Dermis lymphatic vessel endothelial cell (primary cell): ENCODE data around the gene RMI2. TPM values are rescaled to one million over a fixed set of nuclear protein-coding genes. Genes with fewer than 3 reads are reported as not detected.

Source experiments
- total RNA-seq: library from RNA; depleted of rRNA; stranded (reverse); fragments of >200 nt; gene quantifications from 2 replicates; pipeline ENCODE4 v1.2.1, GENCODE V29; 2014

The RMI2 gene
- 1.5 and 2.0 TPM in 2 replicates for total RNA-seq

GRCh38 chr16:11345040-11345862, at the start of gene RMI2:
Gene RMI2, plus strand, starts transcription at chr16:11345459. Its CDS starts 13 bp downstream, at chr16:11345472.

Other genes with a start within 250 kb of the RMI2 start
- gene SOCS1, start 89.3 kb upstream of the RMI2 start, total RNA-seq, result 0.17 and 2.0 TPM in 2 replicates
- gene TNP2, start 76.1 kb upstream of the RMI2 start, total RNA-seq, result not detected in 2 replicates
- not detected in 2 replicates for gene PRM3, start 71.8 kb upstream of the RMI2 start, total RNA-seq
- gene PRM2, start 69.0 kb upstream of the RMI2 start, total RNA-seq, result not detected in 2 replicates
- gene PRM1, start 64.1 kb upstream of the RMI2 start, total RNA-seq, result not detected in 2 replicates
- gene LITAF, start 241.5 kb downstream of the RMI2 start, total RNA-seq, result 1.5 and 4.2 TPM in 2 replicates